Measurements from ENCODE around the gene IFT57.

GRCh38 chr3:108127301-108127988 is 94.8 kb downstream of the IFT57 start:
- TF ChIP-seq GATA2 (IDR thresholded peaks at IDR 0.05; ENCODE audit: low read depth, low read length) (no peak), GATA3 (IDR thresholded peaks at IDR 0.05; ENCODE audit: low read depth, low read length) (no peak)
